OCI-LY7 (cell line): Measurements from ENCODE around the gene SART1.

Experiments
- EZH2phosphoT487 ChIP-seq: fragments of 200-600 bp; sonication (generic); IDR thresholded peaks from 2 replicates; pipeline ENCODE4 v1.6.1; 2018; ENCODE audit warnings: low read depth, borderline replicate concordance, mild to moderate bottlenecking, mixed run types, antibody characterized with exemption, low read length, moderate library complexity, mixed read lengths
- TF ChIP-seq, protein P1 (sequence below): fragments of 200-600 bp; sonication (generic); conservative IDR thresholded peaks from 2 replicates; pipeline ENCODE4 v1.5.1; 2014; ENCODE audit warnings: mild to moderate bottlenecking, antibody characterized with exemption, low read length, moderate library complexity, mixed read lengths

DNA sequence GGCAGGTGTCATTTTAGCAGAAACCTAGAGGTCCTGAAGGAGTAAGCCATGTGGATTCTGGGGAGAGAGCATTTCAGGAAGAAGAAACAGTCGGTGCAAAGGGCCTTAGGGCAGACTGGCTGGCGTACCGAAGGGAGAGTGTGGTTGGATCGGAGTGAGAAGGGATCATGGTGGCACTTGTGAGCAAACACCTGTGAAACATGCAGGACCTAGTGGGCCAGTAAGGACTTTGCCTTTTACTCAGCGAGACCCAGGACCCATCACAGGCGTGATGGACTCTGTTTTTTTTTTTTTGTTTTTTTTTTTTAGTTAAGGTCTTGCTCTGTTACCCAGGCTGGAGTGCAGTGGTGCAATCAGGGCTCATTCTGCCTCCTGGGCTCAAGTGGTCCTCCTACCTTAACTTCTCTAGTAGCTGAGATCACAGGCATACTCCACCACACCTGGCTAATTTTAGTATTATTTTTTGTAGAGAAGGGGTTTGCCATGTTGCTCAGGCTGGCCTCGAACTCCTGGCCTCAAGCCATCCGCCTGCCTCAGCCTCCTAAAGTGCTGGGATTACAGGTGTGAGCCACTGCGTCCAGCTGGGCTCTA is 19.7 kb upstream of the SART1 start:
- TF ChIP-seq, protein P1, sequence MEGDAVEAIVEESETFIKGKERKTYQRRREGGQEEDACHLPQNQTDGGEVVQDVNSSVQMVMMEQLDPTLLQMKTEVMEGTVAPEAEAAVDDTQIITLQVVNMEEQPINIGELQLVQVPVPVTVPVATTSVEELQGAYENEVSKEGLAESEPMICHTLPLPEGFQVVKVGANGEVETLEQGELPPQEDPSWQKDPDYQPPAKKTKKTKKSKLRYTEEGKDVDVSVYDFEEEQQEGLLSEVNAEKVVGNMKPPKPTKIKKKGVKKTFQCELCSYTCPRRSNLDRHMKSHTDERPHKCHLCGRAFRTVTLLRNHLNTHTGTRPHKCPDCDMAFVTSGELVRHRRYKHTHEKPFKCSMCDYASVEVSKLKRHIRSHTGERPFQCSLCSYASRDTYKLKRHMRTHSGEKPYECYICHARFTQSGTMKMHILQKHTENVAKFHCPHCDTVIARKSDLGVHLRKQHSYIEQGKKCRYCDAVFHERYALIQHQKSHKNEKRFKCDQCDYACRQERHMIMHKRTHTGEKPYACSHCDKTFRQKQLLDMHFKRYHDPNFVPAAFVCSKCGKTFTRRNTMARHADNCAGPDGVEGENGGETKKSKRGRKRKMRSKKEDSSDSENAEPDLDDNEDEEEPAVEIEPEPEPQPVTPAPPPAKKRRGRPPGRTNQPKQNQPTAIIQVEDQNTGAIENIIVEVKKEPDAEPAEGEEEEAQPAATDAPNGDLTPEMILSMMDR, result no peak
- TF ChIP-seq EZH2phosphoT487, result no peak
